22Rv1 (cell line): ENCODE results near the gene BCL2L11.

Experiments
- ZFX ChIP-seq: fragments of 450-650 bp; IDR thresholded peaks from 2 replicates; pipeline ENCODE4 v1.6.1; 2017; ENCODE audit warnings: antibody characterized with exemption, borderline replicate concordance
- TF ChIP-seq, protein P1 (sequence below): fragments of 450-650 bp; IDR thresholded peaks from 2 replicates; pipeline ENCODE4 v1.5.1; 2017; ENCODE audit warnings: mild to moderate bottlenecking

DNA sequence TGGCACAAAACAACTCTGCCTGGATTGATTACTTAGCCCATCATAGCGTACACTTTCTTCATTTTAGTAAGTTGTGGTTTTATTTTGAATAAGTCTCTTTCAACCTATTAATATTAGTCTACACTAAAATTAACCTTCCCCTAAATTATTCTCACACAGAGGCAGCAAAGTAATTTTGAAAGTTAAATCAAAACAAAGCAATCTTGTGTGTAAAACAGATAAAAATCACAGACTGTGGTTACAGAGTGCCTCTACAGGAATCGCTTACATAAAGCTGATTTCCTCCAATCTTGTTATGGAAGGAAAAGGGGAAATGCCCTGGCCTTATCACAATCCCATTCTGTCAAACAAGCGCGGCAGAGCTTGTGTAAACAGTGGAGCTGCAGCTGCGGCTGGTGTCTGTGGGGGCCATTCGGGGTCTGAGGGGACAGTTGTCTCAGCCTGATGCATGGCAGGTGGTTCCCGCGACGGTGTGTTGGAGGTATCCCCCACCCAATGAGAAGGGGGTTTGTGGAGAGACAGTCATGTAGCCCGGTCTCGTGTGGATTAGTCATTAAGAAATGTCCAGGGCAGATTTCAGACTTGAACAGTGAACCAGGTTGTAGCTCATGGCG, 42.1 kb downstream of the BCL2L11 start:
- TF ChIP-seq, protein P1, sequence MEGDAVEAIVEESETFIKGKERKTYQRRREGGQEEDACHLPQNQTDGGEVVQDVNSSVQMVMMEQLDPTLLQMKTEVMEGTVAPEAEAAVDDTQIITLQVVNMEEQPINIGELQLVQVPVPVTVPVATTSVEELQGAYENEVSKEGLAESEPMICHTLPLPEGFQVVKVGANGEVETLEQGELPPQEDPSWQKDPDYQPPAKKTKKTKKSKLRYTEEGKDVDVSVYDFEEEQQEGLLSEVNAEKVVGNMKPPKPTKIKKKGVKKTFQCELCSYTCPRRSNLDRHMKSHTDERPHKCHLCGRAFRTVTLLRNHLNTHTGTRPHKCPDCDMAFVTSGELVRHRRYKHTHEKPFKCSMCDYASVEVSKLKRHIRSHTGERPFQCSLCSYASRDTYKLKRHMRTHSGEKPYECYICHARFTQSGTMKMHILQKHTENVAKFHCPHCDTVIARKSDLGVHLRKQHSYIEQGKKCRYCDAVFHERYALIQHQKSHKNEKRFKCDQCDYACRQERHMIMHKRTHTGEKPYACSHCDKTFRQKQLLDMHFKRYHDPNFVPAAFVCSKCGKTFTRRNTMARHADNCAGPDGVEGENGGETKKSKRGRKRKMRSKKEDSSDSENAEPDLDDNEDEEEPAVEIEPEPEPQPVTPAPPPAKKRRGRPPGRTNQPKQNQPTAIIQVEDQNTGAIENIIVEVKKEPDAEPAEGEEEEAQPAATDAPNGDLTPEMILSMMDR = no peak
- no peak for TF ChIP-seq ZFX
